ENCODE data around the gene DUSP3. TPM values are rescaled to one million over a fixed set of nuclear protein-coding genes. Genes with fewer than 3 reads are reported as not detected.
"Not testable (repeated sequence)": the region's sequence is repeated elsewhere in the genome, so short reads cannot be mapped to it uniquely, and the experiment has no call there.

DUSP3 gene
- total and polyA plus RNA-seq, 4 donors, result 40.3 to 49.0 (median 41.5) TPM

DNA sequence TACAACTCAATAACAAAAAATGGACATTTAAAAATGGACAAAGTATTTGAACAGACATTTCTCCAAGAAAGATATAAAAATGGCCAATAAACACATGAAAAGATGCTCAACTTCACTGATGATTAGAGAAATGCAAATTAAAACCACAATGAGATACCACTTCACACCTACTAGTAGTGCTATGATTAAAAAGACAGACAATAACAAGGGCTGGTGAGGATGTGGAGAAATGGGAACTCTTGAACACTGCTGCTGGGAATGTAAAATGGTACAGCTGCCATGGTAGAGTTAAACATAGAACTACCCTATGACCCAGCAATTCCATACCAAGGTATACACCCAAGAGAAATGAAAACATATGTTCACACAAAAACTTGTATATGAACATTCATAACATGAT, 26.3 kb upstream of the DUSP3 start:
- no peak overlapping the region for H3K27ac ChIP-seq (ENCODE audit: low read depth, low read length)
- H3K4me3 ChIP-seq (ENCODE audit: low read depth, low read length), result no peak overlapping the region
- no peaks in the 10 kb centered on the region for H3K4me1 ChIP-seq (ENCODE audit: control insufficient read depth, insufficient read depth, low read length)
- H3K27me3 ChIP-seq (ENCODE audit: control insufficient read depth, insufficient read depth, low read length), result no peaks in the 10 kb centered on the region
- peaks cover 16% of the 10 kb centered on the region for H3K36me3 ChIP-seq (ENCODE audit: control insufficient read depth, insufficient read depth, low read length)
- no peak for DNase-seq (ENCODE audit: low read depth in 4 of 6, low spot score in 6 of 6)
- no peaks in the 10 kb centered on the region for H3K9me3 ChIP-seq (ENCODE audit: control insufficient read depth, insufficient read depth, low read length)

DNA sequence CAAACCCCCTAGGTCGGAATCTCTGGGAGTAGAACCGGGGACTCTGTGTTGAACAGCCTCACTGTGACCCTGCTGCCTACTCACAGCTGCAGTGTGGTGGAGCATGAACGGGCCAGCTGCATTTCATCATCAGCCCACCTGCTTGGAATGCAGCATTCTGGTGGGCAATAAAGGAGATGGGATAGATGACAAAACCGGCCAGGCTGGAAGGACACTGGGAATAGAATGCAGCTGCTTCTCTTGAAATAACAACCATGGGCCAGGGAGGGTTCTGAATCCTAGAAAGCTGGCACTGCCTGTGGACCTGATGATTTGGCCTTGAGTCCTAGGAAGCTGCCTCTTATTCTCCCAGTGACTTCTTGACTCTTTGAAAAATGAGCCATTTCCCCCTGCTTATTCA, 25.0 kb upstream of the DUSP3 start:
- DNase-seq (ENCODE audit: low read depth in 4 of 6, low spot score in 6 of 6), result peak in 1 of 6 donors; percentile 57

DNA sequence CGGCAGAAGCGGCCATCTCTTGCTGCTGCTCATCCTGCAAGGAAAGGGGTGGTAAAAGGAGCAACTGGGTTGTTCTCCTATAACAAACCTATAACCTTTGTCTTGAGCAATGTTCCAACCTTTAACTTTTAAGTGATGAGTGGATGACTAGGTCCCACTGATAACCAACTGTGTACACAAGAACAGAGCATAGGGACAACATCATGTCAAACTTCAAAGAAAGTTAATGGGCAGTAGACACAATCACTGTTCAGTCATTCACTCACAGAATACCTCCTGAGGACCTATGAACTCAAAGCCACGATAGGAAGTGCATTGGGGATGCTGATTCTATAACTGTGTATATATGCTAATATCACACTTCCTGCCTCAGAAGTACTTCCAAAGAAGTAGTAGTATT, 23.1 kb upstream of the DUSP3 start:
- WGBS (ENCODE audit: insufficient coverage), result no CpG with 5 or more reads among the region's 3 CpGs
- Histone ChIP-seq H3K9me3 (ENCODE audit: control insufficient read depth, insufficient read depth, low read length) (no peaks in the 10 kb centered on the region), H3K27ac (ENCODE audit: low read depth, low read length) (no peak overlapping the region), H3K4me3 (ENCODE audit: low read depth, low read length) (no peak overlapping the region), H3K27me3 (ENCODE audit: control insufficient read depth, insufficient read depth, low read length) (no peaks in the 10 kb centered on the region), H3K4me1 (ENCODE audit: control insufficient read depth, insufficient read depth, low read length) (no peaks in the 10 kb centered on the region), H3K36me3 (ENCODE audit: control insufficient read depth, insufficient read depth, low read length) (peaks cover 4% of the 10 kb centered on the region)
- DNase-seq (ENCODE audit: low read depth in 4 of 6, low spot score in 6 of 6), result no peak

More for the DNA sequence above, 25.0 kb upstream of the DUSP3 start:
- Histone ChIP-seq H3K36me3 (ENCODE audit: control insufficient read depth, insufficient read depth, low read length) (peaks cover 13% of the 10 kb centered on the region), H3K4me1 (ENCODE audit: control insufficient read depth, insufficient read depth, low read length) (no peaks in the 10 kb centered on the region), H3K9me3 (ENCODE audit: control insufficient read depth, insufficient read depth, low read length) (no peaks in the 10 kb centered on the region), H3K27ac (ENCODE audit: low read depth, low read length) (no peak overlapping the region), H3K27me3 (ENCODE audit: control insufficient read depth, insufficient read depth, low read length) (no peaks in the 10 kb centered on the region), H3K4me3 (ENCODE audit: low read depth, low read length) (no peak overlapping the region)
- WGBS (ENCODE audit: insufficient coverage), result 25% methylated on average over 1 of the region's 4 CpGs

DNA sequence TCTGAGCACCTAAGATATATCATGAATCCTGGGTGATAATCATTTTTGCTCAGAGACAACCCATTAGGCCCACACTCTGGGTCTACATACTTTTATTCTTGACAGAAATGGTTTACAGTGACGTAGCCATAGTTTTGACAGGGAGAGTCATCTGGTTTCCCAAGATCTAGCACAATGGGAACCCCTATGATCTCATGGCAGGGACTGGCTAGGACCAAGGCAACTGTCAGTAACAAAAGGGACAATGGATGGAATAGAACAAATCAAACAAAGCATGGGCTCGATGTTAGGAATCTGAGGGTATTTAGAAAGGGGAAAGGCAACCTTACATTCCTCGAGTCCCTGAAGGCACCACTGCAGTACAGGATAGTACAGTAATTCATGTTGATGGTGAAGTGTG, 22.0 kb upstream of the DUSP3 start:
- Histone ChIP-seq H3K9me3 (ENCODE audit: control insufficient read depth, insufficient read depth, low read length) (no peaks in the 10 kb centered on the region), H3K4me1 (ENCODE audit: control insufficient read depth, insufficient read depth, low read length) (no peaks in the 10 kb centered on the region), H3K27ac (ENCODE audit: low read depth, low read length) (no peak overlapping the region), H3K4me3 (ENCODE audit: low read depth, low read length) (no peak overlapping the region), H3K36me3 (ENCODE audit: control insufficient read depth, insufficient read depth, low read length) (peaks cover 2% of the 10 kb centered on the region), H3K27me3 (ENCODE audit: control insufficient read depth, insufficient read depth, low read length) (no peaks in the 10 kb centered on the region)
- WGBS (ENCODE audit: insufficient coverage), result 100% methylated on average over 1 of the region's 3 CpGs
- no peak for DNase-seq (ENCODE audit: low read depth in 4 of 6, low spot score in 6 of 6)

DNA sequence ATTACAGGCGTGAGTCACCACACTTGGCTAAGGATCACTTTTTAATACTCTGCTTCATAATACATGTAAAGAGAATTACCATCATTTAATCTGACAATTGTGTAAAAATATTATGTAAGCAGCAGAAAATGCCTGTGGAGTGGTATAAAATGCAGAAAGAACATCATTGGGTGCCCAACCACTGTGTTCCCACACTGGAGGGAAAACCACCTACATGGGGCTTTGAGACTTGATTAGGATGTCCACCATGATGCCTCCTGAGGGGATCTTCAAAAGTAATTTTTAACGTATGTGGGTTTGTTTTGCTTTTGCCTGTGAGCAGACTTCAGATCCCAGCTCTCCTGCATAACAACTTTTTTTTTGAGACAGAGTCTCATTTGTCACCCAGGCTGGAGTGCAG, 20.3 kb upstream of the DUSP3 start:
- Histone ChIP-seq H3K4me1 (ENCODE audit: control insufficient read depth, insufficient read depth, low read length) (no peaks in the 10 kb centered on the region), H3K9me3 (ENCODE audit: control insufficient read depth, insufficient read depth, low read length) (no peaks in the 10 kb centered on the region), H3K36me3 (ENCODE audit: control insufficient read depth, insufficient read depth, low read length) (no peaks in the 10 kb centered on the region), H3K27ac (ENCODE audit: low read depth, low read length) (no peak overlapping the region), H3K27me3 (ENCODE audit: control insufficient read depth, insufficient read depth, low read length) (no peaks in the 10 kb centered on the region), H3K4me3 (ENCODE audit: low read depth, low read length) (no peak overlapping the region)
- no CpG with 5 or more reads among the region's 2 CpGs for WGBS (ENCODE audit: insufficient coverage)
- no peak for DNase-seq (ENCODE audit: low read depth in 4 of 6, low spot score in 6 of 6)

DNA sequence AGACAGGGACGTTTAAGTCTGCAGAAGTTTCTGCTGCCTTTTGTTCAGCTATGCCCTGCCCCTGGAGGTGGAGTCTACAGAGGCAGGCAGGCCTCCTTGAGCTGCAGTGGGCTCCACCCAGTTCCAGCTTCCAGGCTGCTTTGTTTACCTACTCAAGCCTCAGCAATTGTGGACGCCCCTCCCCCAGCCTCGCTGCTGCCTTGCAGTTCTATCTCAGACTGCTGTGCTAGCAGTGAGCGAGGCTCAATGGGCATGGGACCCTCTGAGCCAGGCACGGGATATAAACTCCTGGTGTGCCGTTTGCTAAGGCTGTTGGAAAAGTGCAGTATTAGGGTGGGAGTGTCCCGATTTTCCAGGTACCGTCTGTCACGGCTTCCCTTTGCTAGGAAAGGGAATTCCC, 19.2 kb upstream of the DUSP3 start:
- not testable (repeated sequence) for H3K36me3 ChIP-seq (ENCODE audit: control insufficient read depth, insufficient read depth, low read length); H3K27me3 ChIP-seq (ENCODE audit: control insufficient read depth, insufficient read depth, low read length); DNase-seq (ENCODE audit: low read depth in 4 of 6, low spot score in 6 of 6); H3K9me3 ChIP-seq (ENCODE audit: control insufficient read depth, insufficient read depth, low read length); H3K4me1 ChIP-seq (ENCODE audit: control insufficient read depth, insufficient read depth, low read length); H3K4me3 ChIP-seq (ENCODE audit: low read depth, low read length); H3K27ac ChIP-seq (ENCODE audit: low read depth, low read length)
- WGBS (ENCODE audit: insufficient coverage), result 97% methylated on average over 8 of the region's 9 CpGs

DNA sequence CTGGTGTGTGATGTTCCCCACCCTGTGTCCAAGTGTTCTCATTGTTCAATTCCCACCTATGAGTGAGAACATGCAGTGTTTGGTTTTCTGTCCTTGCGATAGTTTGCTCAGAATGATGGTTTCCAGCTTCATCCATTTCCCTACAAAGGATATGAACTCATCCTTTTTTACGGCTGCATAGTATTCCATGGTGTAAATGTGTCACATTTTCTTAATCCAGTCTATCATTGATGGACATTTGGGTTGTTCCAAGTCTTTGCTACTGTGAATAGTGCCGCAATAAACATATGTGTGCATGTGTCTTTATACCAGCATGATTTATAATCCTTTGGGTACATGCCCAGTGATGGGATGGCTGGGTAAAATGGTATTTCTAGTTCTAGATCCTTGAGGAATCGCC, 13.9 kb upstream of the DUSP3 start:
- not testable (repeated sequence) for H3K4me1 ChIP-seq (ENCODE audit: control insufficient read depth, insufficient read depth, low read length); DNase-seq (ENCODE audit: low read depth in 4 of 6, low spot score in 6 of 6); H3K27ac ChIP-seq (ENCODE audit: low read depth, low read length); H3K27me3 ChIP-seq (ENCODE audit: control insufficient read depth, insufficient read depth, low read length); H3K9me3 ChIP-seq (ENCODE audit: control insufficient read depth, insufficient read depth, low read length); H3K36me3 ChIP-seq (ENCODE audit: control insufficient read depth, insufficient read depth, low read length); H3K4me3 ChIP-seq (ENCODE audit: low read depth, low read length)
- WGBS (ENCODE audit: insufficient coverage), result no CpG with 5 or more reads among the region's 4 CpGs

DNA sequence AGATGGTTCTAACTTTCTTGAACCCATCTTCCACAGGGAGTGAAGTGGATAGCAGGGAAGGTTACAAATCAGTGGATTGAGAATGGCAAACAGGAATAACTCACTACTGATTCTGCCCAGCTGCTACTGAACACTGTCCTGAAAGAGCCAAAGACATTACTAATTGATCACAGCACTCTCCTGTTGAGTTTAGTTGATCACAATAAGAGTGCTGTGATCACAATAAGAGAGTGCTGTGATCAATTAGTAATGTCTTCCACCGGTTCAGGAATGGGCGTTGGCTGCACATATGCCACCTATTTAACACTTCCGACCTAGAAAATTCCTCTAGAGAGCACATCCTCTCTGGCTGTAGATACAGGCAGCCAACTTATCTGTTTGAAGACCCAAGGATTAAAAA, 12.8 kb upstream of the DUSP3 start:
- H3K4me1 ChIP-seq (ENCODE audit: control insufficient read depth, insufficient read depth, low read length), result no peaks in the 10 kb centered on the region
- no peaks in the 10 kb centered on the region for H3K9me3 ChIP-seq (ENCODE audit: control insufficient read depth, insufficient read depth, low read length)
- H3K36me3 ChIP-seq (ENCODE audit: control insufficient read depth, insufficient read depth, low read length), result no peaks in the 10 kb centered on the region
- WGBS (ENCODE audit: insufficient coverage), result no CpG with 5 or more reads among the region's 3 CpGs
- DNase-seq (ENCODE audit: low read depth in 4 of 6, low spot score in 6 of 6), result peak in 2 of 6 donors; percentile 41 to 91
- H3K4me3 ChIP-seq (ENCODE audit: low read depth, low read length), result no peak overlapping the region
- no peaks in the 10 kb centered on the region for H3K27me3 ChIP-seq (ENCODE audit: control insufficient read depth, insufficient read depth, low read length)
- no peak overlapping the region for H3K27ac ChIP-seq (ENCODE audit: low read depth, low read length)

DNA sequence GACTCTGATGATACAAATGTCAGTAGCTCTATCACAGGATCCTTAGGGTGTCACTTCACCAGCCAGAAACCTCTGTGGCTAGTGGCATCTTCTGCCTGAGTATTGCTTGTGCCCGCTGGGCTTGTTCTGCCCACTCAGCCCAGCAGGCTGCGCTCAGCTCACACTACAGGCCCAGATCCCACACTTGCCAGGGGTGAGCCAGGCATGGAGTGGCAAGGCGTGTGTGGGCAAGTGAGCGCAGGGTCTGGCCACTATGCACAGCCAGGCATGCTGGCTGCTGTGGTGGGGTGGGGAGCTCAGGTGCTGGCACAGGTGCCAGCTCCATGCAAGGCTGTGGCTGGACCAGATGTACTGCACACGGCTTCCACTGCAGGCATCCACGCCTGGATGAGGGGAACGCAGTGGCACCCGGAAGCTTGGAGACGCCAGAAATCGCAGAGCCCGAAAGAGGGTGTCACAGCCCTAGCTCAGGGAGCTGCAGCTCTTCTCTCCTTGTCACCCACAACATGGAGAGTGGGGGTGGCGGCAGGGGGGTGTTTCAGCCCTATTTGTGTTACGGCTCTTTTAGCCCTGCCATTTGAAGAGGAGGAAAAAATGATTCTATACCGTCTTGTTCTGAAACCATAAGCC, 11.6 kb upstream of the DUSP3 start:
- DNase-seq (ENCODE audit: low read depth in 4 of 6, low spot score in 6 of 6), result no peak
- no peaks in the 10 kb centered on the region for H3K4me1 ChIP-seq (ENCODE audit: control insufficient read depth, insufficient read depth, low read length)
- no peak overlapping the region for H3K4me3 ChIP-seq (ENCODE audit: low read depth, low read length)
- H3K27me3 ChIP-seq (ENCODE audit: control insufficient read depth, insufficient read depth, low read length), result no peaks in the 10 kb centered on the region
- no peak overlapping the region for H3K27ac ChIP-seq (ENCODE audit: low read depth, low read length)
- 89% methylated on average over 12 of the region's 14 CpGs for WGBS (ENCODE audit: insufficient coverage)
- H3K9me3 ChIP-seq (ENCODE audit: control insufficient read depth, insufficient read depth, low read length), result no peaks in the 10 kb centered on the region
- no peaks in the 10 kb centered on the region for H3K36me3 ChIP-seq (ENCODE audit: control insufficient read depth, insufficient read depth, low read length)

DNA sequence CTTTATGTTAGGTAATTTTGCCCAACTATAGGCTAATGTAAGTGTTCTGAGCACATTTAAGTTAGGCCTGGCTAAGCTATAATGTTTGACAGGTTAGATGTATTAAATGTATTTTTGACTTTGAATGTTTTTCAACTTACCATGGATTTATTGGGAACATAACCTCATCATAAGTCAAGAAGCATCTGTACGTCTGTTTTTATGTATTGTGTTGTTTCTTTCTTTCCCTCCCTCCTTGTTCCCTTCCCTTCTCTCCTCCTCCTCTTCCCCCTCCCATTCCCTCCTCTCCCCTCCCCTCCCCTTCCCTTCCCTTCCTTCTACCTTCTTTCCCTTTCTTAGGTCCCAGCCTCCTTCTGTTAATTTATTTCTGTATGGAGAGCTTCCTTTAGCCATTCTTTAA, 10.7 kb upstream of the DUSP3 start:
- no peaks in the 10 kb centered on the region for H3K36me3 ChIP-seq (ENCODE audit: control insufficient read depth, insufficient read depth, low read length)
- no peaks in the 10 kb centered on the region for H3K4me1 ChIP-seq (ENCODE audit: control insufficient read depth, insufficient read depth, low read length)
- H3K9me3 ChIP-seq (ENCODE audit: control insufficient read depth, insufficient read depth, low read length), result no peaks in the 10 kb centered on the region
- H3K27me3 ChIP-seq (ENCODE audit: control insufficient read depth, insufficient read depth, low read length), result no peaks in the 10 kb centered on the region
- no CpG with 5 or more reads among the region's 1 CpG for WGBS (ENCODE audit: insufficient coverage)
- H3K4me3 ChIP-seq (ENCODE audit: low read depth, low read length), result no peak overlapping the region
- no peak overlapping the region for H3K27ac ChIP-seq (ENCODE audit: low read depth, low read length)
- no peak for DNase-seq (ENCODE audit: low read depth in 4 of 6, low spot score in 6 of 6)

Data from spinal cord (tissue), 10 donors.